ENCODE data around the gene TNMD.

Gene TNMD

GRCh38 chrX:100645106-100645505 lies 60.4 kb downstream of the TNMD start:
- no peak for DNase-seq

GRCh38 chrX:100647095-100647494 lies 62.4 kb downstream of the TNMD start:
- no peak for DNase-seq

DNA sequence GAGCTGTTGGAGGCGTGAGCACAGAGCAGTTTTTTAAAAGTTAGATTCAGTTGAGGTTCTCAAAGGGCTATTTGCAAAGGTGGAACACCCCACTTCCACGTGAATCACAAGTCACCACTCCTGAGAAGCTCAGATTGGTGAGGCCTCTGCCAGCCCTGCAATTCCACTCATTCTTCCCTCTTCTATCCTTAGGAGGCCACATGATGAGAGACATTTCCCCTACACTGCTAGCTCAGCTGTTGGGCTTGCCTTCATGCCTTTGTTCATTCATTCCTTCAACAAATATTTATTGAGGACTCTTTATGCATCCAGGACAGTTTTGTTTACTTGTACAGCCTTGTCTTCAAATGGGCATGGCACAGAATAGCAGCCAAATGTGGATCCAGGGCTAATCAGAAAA lies 63.0 kb downstream of the TNMD start:
- no peak for DNase-seq

- no peak for DNase-seq
These were observed 64.0 kb downstream of the TNMD start for GRCh38 chrX:100648458-100649417.
